Globus pallidus (tissue), 1 donor: ENCODE data around the gene HNRNPC.
"Not testable (repeated sequence)": the region's sequence is repeated elsewhere in the genome, so short reads cannot be mapped to it uniquely, and the experiment has no call there.

Experiments used
- DNase-seq: peaks from one replicate; pipeline ENCODE4 v3.0.0-alpha.2; 2015; ENCODE audit warnings: low spot score

HNRNPC gene

GRCh38 chr14:21268617-21269251, 508 bp downstream of the HNRNPC start:
- peak; percentile 53 for DNase-seq

DNA sequence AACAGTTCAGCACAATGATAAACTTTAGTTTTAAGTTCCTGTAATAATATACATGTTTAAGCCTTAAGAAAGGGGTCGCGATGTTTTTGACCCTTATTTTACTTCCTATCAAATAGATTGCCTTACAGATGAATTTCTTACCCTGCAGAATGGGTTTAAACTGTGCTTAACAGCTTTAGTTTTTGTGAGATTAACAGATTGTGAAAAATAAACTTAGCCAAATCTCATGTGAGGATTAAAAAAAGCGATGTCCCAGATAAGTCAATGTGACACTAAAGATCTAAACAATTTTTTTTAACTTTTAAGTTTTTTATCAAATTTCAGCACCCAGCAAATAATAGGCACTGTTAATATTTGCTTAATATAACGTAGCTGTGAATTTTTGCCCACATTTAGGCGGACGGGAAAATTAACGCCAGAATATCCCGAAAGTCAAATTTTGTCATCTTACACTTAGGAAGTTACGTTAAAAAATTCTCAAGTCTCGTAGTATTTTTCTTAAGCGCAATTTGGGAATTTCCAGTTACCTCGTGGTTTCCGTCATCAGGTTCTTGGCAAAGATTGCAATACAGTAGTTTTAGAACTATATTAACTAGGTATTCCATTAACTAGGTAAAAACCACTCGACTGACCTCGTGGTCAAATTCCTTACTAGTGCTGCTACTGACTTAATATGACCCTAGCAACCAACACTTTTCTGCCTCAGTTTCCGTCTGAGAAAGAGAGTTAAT, 1.2 kb downstream of the HNRNPC start:
- DNase-seq = no peak

DNA sequence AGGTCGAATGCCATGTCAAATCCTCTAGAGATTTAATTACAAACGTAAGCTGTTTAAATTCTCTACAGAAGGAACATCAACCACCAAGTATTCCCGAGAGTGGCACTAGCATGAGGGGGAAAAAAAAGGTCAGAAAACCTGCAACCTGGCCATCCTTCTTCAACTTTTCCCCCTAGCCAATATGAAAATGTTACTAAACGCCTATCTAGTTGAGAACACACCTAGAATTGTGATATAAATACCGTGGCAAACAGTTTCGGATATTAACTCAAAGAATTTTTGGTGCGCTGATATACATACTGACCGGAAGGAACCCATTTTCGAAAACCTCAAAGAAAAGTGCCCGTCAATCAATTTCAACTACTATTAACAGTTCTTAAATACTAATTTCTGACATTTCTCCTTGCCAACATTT, 1.8 kb downstream of the HNRNPC start:
- DNase-seq = no peak

- DNase-seq = no peak
Observed at GRCh38 chr14:21264025-21264801, 5.0 kb downstream of the HNRNPC start.

DNA sequence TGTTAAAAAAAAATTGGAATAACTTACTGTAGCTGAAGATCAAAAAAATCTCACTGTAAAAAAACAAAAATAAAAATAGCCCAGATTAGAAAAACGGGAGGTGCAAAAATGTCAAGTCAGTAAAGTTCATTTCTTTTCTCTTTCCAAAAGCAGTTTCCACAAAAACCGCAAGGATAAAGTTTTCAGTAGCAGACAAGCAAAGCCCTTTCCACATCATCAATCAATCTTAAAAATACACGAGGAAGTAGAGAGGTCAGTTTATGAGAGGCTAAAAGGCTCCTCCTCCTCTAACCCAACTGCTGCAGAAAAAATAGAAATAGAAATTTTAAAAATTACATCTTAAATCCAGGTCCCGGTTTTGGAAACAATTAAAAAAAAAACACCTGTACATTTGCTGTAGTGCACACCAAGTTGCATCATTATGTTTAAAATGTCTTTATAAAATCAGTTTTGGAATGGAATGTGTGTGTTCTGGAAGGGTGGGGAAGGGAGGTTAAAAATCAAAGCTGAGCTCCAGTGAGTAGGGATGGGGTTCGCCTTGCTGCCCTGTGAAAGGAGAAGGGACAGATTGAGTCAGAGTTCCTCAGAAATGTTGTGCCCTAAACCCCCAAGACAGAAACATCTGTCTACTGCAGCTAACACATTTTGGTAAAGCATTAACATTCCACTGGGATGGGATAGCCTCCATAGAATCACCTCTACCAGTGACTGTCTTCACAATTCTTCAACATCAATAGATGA, 5.8 kb downstream of the HNRNPC start:
- DNase-seq = no peak

DNA sequence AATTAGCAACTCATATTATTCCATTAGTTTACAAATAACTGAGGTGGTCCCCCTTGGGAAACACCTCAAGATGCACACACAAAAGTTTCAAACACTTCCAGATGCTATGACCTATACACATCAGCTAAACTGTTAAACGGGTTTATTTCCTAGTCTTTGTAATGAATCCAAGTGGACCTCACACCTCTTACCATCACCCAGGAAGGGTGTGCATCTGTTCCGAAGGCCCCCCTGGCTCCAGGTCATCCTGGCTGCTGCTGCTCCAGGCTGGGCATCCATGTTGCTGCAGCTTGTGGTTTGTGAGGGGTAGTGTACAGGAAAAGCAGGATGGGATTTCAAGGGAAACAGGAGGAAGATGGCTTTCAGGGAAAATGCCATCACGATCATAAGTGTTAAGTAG, 6.8 kb downstream of the HNRNPC start:
- no peak for DNase-seq

GRCh38 chr14:21261824-21262223, 7.4 kb downstream of the HNRNPC start:
- DNase-seq = no peak

DNA sequence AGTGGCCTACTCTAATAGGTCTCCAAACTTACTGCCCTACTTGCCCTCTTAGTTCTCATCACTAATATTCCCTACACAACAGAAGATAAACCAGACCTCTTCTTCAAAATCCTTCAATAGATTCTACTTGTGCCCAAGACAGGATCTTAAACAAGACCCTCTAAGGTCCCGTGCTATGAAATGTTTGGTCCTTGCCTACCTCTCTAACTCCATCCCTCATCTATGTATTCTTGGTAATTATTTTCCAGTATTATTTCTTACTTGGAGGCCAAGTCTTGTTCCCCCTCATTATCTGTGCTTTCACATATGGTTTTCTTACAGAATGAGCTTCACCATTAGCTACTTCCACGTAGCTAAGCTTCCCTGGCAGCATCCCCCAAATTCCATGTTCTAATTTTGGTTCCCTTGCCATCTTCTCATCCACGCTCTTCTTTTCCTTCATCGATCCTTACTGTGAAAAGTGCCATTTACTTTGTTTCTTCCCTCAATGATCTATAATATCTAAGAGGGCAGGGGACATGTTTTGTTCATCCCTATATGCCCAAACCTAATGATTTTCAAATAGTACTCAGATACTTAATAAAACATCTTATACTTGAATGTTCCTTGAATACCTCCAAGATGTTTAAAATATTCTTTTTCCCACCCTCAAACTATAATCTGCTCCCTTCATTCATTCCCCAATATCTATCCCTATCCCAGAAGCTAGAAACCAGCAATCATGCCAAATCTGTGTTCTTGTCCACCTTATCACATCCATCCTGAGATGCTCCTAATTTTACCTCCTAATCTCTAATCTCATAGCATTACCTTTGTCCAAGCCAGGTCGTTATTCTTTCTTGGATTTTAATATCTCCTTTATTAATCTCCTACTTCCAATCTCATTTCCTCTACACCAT, 10.1 kb downstream of the HNRNPC start:
- no peak for DNase-seq

- DNase-seq = no peak
Observed at GRCh38 chr14:21258005-21258888, 11.0 kb downstream of the HNRNPC start.

DNA sequence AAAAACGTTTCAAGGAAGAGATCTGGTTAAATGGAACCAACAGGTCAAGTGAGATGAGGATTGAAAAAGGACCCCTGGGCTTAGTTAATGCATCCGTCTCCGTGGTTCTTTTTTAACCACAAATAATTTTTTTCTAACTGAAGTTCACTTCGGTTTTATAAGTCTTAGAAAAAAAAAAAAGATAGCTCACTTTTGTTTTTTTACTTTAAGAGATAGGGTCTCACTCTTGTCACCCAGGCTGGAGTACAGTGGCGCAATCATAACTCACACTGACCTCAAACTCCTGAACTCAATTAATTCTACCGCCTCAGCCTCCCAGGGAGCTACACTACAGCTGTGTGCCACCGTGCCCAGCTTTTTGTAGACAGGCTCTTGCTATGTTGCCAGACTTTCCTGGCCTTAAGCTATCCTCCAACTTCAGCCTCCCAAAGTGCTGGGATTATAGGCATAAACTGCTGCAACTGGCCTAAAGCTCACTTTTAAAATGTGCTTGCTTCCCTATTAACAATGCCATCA, 11.8 kb downstream of the HNRNPC start:
- DNase-seq = no peak

GRCh38 chr14:21256539-21257393, 12.5 kb downstream of the HNRNPC start:
- no peak for DNase-seq

DNA sequence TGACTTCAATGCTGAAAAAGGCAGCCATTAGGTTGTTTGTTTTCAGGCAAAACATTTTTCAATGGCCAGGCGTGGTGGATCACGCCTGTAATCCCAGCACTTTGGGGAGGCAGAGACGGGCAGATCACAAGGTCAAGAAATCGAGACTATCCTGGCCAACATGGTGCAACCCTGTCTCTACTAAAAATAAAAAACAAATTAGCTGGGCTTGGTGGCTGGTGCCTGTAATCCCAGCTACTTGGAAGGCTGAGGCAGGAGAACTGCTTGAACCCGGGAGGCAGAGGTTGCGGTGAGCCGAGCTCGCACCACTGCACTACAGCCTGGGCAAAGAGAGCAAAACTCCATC, 13.2 kb downstream of the HNRNPC start:
- not testable (repeated sequence) for DNase-seq

GRCh38 chr14:21255385-21256101, 13.7 kb downstream of the HNRNPC start:
- DNase-seq = no peak

DNA sequence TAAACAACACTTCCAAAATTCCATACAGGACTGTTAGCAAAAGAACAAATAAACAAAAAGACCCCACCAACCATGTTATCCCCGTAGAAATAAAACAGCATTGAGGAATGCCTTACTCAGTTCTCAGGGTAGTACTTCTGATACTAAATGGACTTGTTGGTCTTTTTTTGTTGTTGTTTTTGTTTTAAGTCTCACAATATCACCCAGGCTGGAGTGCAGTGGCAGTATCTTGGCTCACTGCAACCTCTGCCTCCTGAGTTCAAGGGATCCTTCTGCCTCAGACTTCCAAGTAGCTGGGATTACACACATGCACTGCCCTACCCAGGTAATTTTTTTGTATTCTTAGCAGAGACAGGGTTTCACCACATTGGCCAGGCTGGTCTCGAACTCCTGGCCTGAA, 17.1 kb downstream of the HNRNPC start:
- no peak for DNase-seq

GRCh38 chr14:21251215-21251614, 18.0 kb downstream of the HNRNPC start:
- no peak for DNase-seq

GRCh38 chr14:21248739-21249411, 20.4 kb downstream of the HNRNPC start:
- no peak for DNase-seq

DNA sequence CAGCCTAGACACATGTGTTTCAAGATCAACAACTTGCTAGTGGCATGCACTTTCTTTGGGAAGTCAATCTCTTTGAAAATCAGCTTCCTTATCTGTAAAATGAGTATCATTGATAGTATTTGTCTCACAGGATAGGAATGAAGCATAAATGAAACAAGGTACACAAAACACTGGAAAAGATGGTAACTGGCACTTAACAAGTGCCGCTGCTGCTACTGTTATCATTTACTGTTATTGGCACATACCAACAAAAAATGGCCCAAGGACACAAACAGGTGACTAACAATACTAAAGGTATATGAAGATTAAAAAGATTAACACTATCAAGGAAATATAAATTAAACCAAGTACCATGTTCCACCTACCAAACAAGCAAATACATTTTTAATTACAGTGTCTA, 20.9 kb downstream of the HNRNPC start:
- no peak for DNase-seq

DNA sequence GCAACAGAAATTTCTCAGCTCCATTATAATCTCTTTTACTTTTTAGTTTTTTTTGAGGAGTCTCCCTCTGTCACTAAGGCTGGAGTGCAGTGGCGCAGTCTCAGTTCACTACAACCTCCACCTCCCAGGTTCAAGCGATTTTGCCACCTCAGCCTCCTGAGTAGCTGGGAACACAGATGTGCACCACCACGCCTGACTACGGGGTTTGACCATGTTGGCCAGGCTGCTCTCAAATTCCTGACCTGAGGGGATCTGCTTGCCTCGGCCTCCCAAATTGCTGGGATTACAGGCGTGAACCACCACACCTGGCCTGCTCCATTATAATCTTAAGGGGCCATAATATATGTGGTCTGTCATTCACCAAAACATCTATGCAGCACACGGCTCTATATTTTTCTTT, 23.4 kb downstream of the HNRNPC start:
- DNase-seq = no peak
